AG04450 (cell line): ENCODE results near the gene SPTBN4. TPM values are rescaled to one million over a fixed set of nuclear protein-coding genes. Genes with fewer than 3 reads are reported as not detected.

Experiments used
- CTCF ChIA-PET: fragments of 300-600, 350-600 bp; formaldehyde crosslinking; extraction: SDS; loops from one replicate; lab custom pipeline; 2022; ENCODE audit warnings: antibody characterized with exemption, inconsistent platforms; lab: Charles Lee
- POLR2A ChIA-PET: fragments of 350-600 bp; formaldehyde crosslinking; extraction: SDS; loops from one replicate; lab custom pipeline; 2021; ENCODE audit warnings: antibody characterized with exemption, inconsistent platforms; lab: Yijun Ruan, JAX
- DNase-seq: peaks from one replicate; pipeline ENCODE4 v3.0.0-alpha.2; 2011; ENCODE audit warnings: low read depth, low spot score
- H3K27ac ChIP-seq: one replicate; pipeline ENCODE4 v1.5.1; 2012; ENCODE audit warnings: low read depth, low read length, control low read depth
- H3K27me3 ChIP-seq: one replicate; pipeline ENCODE4 v1.6.0; 2012; ENCODE audit warnings: low read length; ENCODE audit not compliant: control insufficient read depth, insufficient read depth
- H3K4me3 ChIP-seq: 2 replicates; pipeline ENCODE4 v1.5.1; 2011; ENCODE audit warnings: mild to moderate bottlenecking, low read depth, low read length, control low read depth
- H3K9me3 ChIP-seq: 2 replicates; pipeline ENCODE4 v1.5.1; 2012; ENCODE audit warnings: low read length; ENCODE audit not compliant: control insufficient read depth, insufficient read depth
- CTCF ChIP-seq: IDR thresholded peaks from 2 replicates; pipeline ENCODE4 v1.5.1; 2011; ENCODE audit warnings: low read depth, low read length, control low read depth, inconsistent platforms
- polyA plus RNA-seq: library from polyadenylated mRNA; depleted of rRNA; stranded (reverse); fragments of >200 nt; gene quantifications from 2 replicates; pipeline ENCODE4 v1.2.3, GENCODE V29; 2011

Gene SPTBN4
- polyA plus RNA-seq, 1 experiment = 1.3 TPM

- H3K27me3 ChIP-seq = peaks cover 37% of the 10 kb centered on the region
- DNase-seq = no peak
- no peak overlapping the region for H3K4me3 ChIP-seq
- POLR2A ChIA-PET = no interaction called here
- no peak overlapping the region for H3K27ac ChIP-seq
- CTCF ChIA-PET = no interaction called here
- H3K9me3 ChIP-seq = no peaks in the 10 kb centered on the region; the same call in 1 of the 2 replicates
- no peak for TF ChIP-seq CTCF
These were observed 45.9 kb downstream of the SPTBN4 start for GRCh38 chr19:40512473-40513344.

GRCh38 chr19:40513345-40513678 lies 46.5 kb downstream of the SPTBN4 start:
- H3K4me3 ChIP-seq = no peak overlapping the region
- H3K9me3 ChIP-seq = no peaks in the 10 kb centered on the region; the same call in 1 of the 2 replicates
- POLR2A ChIA-PET = no interaction called here
- no peak for TF ChIP-seq CTCF
- no peak for DNase-seq
- H3K27ac ChIP-seq = no peak overlapping the region
- CTCF ChIA-PET = interaction anchor here (1.1 to 1.5 kb wide), 2 partner anchors 49 to 122 kb away, joined by 4 to 5 read pairs; no protein-coding TSS in a partner anchor
- H3K27me3 ChIP-seq = peaks cover 37% of the 10 kb centered on the region

GRCh38 chr19:40513741-40514315 lies 47.0 kb downstream of the SPTBN4 start:
- H3K27me3 ChIP-seq = peaks cover 37% of the 10 kb centered on the region
- H3K27ac ChIP-seq = no peak overlapping the region
- CTCF ChIA-PET = interaction anchor here (1.1 to 1.5 kb wide), 2 partner anchors 50 to 121 kb away, joined by 4 to 5 read pairs; no protein-coding TSS in a partner anchor
- TF ChIP-seq CTCF = no peak
- no peaks in the 10 kb centered on the region; the same call in 1 of the 2 replicates for H3K9me3 ChIP-seq
- POLR2A ChIA-PET = no interaction called here
- no peak for DNase-seq
- no peak overlapping the region for H3K4me3 ChIP-seq

GRCh38 chr19:40517248-40517647 lies 50.4 kb downstream of the SPTBN4 start:
- ChIA-PET CTCF (interaction anchor here (0.5 to 1.0 kb wide), 3 partner anchors 17 to 226 kb away, joined by 3 to 5 read pairs (median 3); no protein-coding TSS in a partner anchor), POLR2A (no interaction called here)
- no peaks in the 10 kb centered on the region; the same call in 1 of the 2 replicates for H3K9me3 ChIP-seq
- no peak for DNase-seq
- H3K27ac ChIP-seq = no peak overlapping the region
- H3K27me3 ChIP-seq = peaks cover 35% of the 10 kb centered on the region
- H3K4me3 ChIP-seq = no peak overlapping the region
- no peak for TF ChIP-seq CTCF
